Measurements from ENCODE around the gene ATXN7L1.

The ATXN7L1 gene

DNA sequence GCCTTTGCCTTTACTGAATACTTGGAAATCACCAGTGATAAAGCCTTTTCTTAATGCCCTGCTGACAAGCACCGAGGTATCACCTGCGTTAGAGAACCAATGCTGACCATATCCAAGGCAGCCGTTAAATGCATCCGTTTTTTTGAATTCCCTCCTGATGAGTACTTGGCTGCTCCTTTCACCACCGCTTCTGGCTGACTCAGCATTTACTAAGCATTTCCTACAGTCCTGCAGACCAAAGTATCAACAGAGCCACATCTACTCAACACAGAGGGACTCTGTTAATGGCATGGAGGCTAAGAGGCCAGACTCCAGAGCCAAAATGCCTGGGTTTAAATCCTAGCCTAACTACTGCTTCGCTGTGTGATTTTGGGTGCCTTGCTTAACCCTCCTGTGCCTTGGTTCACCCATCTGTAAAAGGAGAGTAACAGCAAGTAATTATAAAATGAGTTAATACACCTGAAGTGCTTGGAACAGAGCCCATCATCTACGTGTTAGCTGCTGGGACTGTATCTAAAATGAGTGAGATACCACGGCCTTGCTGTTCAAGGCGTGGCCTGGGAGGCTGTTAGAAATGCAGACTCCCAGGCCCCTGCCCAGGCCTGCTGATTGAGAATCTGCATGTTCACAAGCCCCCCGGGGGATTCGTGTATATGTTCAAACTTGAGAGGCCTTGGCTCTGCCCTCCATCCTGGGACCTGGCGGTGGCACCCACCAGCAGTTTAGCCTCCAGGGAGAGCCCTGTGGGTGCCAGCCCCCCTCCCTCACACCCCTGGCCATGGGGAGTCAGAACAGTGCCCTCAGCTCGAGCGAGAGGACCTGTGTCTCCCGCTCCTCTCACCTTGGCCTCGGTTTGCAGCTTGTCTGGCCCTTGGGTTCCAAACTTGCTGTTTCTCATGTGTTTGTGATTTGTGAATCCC lies 264.3 kb downstream of the ATXN7L1 start:
- Histone ChIP-seq H3K14ac (ENCODE audit: low read length) (no peak overlapping the region), H3K79me1 (ENCODE audit: low read depth, low read length) (no peaks in the 10 kb centered on the region), H3K4me3 (ENCODE audit: low read length in 2 of 2) (no peak overlapping the region), H3K18ac (ENCODE audit: low read length) (no peak overlapping the region), H3K9me3 (replicated peaks in 1 of 2; ENCODE audit: control insufficient read depth in 2 of 2, insufficient read depth in 1 of 2, low read depth in 1 of 2, low read length in 2 of 2) (no peaks in the 10 kb centered on the region), H3K27ac (replicated peaks; ENCODE audit: low read length) (no peak overlapping the region), H3K4me2 (ENCODE audit: insufficient read depth, low read length, poor library complexity, severe bottlenecking) (no peak overlapping the region), H2BK120ac (ENCODE audit: low read depth, low read length) (no peak overlapping the region), H3K23ac (ENCODE audit: low read depth, low read length, poor library complexity) (no peak overlapping the region), H3K9ac (ENCODE audit: low read depth, low read length, poor library complexity) (no peak overlapping the region), H3K4ac (ENCODE audit: low read length) (no peak overlapping the region), H2AFZ (ENCODE audit: low read length) (no peak overlapping the region), H3K36me3 (replicated peaks in 1 of 2; ENCODE audit: control insufficient read depth in 2 of 2, insufficient read depth in 2 of 2, low read length in 2 of 2) (peaks cover 12 to 33% of the 10 kb centered on the region in 2 donors), H2AK5ac (ENCODE audit: low read depth, low read length) (no peak overlapping the region), H2BK12ac (ENCODE audit: low read length) (no peak overlapping the region), H3K27me3 (ENCODE audit: control insufficient read depth in 3 of 3, insufficient read depth in 3 of 3, low read depth in 1 of 3, low read length in 3 of 3) (no peaks in the 10 kb centered on the region), H2BK5ac (ENCODE audit: low read length) (no peak overlapping the region), H4K8ac (ENCODE audit: low read depth, low read length) (no peak overlapping the region), H4K91ac (ENCODE audit: low read depth, low read length, poor library complexity) (no peak overlapping the region), H3K4me1 (ENCODE audit: control insufficient read depth in 2 of 2, insufficient read depth in 1 of 2, low read depth in 1 of 2, low read length in 2 of 2) (peaks cover 0 to 4% of the 10 kb centered on the region in 2 donors), H2BK15ac (ENCODE audit: low read length) (no peak overlapping the region)
- no CpG with 5 or more reads among the region's 16 CpGs for WGBS, 2 donors (ENCODE audit: extremely low coverage in 2 of 2, insufficient read length in 2 of 2, insufficient replicate concordance in 1 of 2)
- DNase-seq (ENCODE audit: low spot score) = no peak

DNA sequence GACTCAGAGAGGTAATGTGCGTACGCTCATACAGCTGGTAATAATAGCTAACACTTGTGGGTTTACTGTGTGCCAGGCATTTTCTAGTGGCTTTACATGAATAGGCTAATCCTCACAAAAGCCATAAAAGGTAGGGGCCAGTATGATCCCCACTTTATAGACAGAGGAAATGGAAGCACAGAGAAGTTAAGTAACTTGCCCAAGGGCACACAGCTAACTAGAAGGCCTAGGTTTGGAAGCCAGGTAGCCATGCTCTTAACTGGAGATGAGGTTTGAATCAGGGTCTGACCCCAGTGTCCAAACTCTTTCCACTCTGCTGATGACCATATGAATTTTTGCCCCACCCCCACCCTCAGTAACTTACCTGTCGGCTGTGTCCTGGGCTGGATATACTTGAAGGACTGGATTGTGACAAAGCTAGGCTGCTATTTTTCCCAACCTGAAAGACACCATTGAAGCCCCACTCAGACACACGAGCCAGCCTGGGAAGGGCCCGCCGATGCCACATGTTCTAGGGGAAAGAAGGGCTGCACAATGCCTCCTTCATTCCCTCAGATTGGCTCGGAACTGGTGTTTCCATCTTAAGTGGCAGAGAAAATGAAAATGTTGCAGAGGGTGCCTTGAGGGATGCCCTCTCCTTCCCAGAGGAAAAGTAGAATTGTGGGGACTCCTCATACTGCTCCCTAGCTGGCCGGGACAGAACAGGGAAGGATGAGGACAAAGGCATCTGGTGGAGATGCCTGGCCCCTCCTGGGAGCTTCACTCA lies 266.1 kb downstream of the ATXN7L1 start:
- Histone ChIP-seq H4K8ac (ENCODE audit: low read depth, low read length) (no peak overlapping the region), H3K36me3 (replicated peaks in 1 of 2; ENCODE audit: control insufficient read depth in 2 of 2, insufficient read depth in 2 of 2, low read length in 2 of 2) (peaks cover 12 to 23% of the 10 kb centered on the region in 2 donors), H3K9ac (ENCODE audit: low read depth, low read length, poor library complexity) (no peak overlapping the region), H3K18ac (ENCODE audit: low read length) (no peak overlapping the region), H3K4ac (ENCODE audit: low read length) (no peak overlapping the region), H3K79me1 (ENCODE audit: low read depth, low read length) (no peaks in the 10 kb centered on the region), H3K14ac (ENCODE audit: low read length) (no peak overlapping the region), H3K4me2 (ENCODE audit: insufficient read depth, low read length, poor library complexity, severe bottlenecking) (no peak overlapping the region), H4K91ac (ENCODE audit: low read depth, low read length, poor library complexity) (no peak overlapping the region), H2BK15ac (ENCODE audit: low read length) (no peak overlapping the region), H2BK5ac (ENCODE audit: low read length) (no peak overlapping the region), H2BK12ac (ENCODE audit: low read length) (no peak overlapping the region), H2BK120ac (ENCODE audit: low read depth, low read length) (no peak overlapping the region), H3K23ac (ENCODE audit: low read depth, low read length, poor library complexity) (no peak overlapping the region), H3K4me3 (ENCODE audit: low read length in 2 of 2) (no peak overlapping the region), H3K9me3 (replicated peaks in 1 of 2; ENCODE audit: control insufficient read depth in 2 of 2, insufficient read depth in 1 of 2, low read depth in 1 of 2, low read length in 2 of 2) (no peaks in the 10 kb centered on the region), H3K27me3 (ENCODE audit: control insufficient read depth in 3 of 3, insufficient read depth in 3 of 3, low read depth in 1 of 3, low read length in 3 of 3) (no peaks in the 10 kb centered on the region), H3K4me1 (ENCODE audit: control insufficient read depth in 2 of 2, insufficient read depth in 1 of 2, low read depth in 1 of 2, low read length in 2 of 2) (peaks cover 0 to 11% of the 10 kb centered on the region in 2 donors), H2AFZ (ENCODE audit: low read length) (no peak overlapping the region), H2AK5ac (ENCODE audit: low read depth, low read length) (no peak overlapping the region), H3K27ac (replicated peaks; ENCODE audit: low read length) (no peak overlapping the region)
- no CpG with 5 or more reads among the region's 8 CpGs for WGBS, 2 donors (ENCODE audit: extremely low coverage in 2 of 2, insufficient read length in 2 of 2, insufficient replicate concordance in 1 of 2)
- no peak for DNase-seq (ENCODE audit: low spot score)

DNA sequence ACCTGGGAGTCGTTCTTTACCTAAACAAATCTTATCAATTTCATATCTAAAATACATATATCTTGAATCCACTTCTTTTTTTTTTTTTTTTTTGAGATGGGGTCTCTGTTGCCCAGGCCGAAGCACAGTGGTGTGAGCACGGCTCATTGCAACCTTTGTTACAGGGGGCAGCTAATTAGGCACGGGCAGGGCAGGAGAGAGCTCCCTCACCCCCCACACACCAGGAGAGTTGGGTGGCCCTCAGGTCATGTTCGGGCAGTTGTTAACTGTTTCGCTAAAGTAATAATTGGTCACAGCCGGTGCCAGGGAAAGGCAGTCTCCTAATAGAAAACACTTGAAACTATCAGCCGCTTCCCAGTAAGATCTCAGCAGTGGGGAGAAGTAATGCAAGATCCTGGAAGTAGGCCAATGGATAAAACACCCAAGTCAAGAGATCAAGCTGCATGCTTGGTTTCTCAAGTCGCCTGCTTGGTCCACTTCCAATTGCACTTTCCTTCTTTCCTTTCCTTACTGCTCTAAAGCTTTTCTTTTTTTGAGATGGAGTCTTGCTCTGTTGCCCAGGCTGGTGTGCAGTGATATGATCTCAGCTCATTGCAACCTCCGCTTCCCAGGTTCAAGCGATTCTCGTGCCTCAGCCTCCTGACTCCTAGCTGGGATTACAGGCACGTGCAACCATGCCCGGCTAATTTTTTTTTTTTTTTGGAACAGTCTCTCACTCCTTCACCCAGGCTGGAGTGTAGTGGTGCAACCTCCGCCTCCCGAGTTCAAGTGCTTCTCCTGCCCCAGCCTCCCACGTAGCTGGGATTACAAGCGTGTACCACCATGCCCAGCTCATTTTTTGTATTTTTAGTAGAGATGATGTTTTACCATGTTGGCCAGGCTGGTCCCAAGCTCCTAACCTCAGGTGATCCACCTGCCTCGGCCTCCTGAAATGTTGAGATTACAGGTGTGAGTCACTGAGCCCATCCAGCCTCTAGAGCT lies 273.8 kb downstream of the ATXN7L1 start:
- Histone ChIP-seq H3K27ac (replicated peaks; ENCODE audit: low read length) (no peak overlapping the region), H3K9ac (ENCODE audit: low read depth, low read length, poor library complexity) (no peak overlapping the region), H3K4me1 (ENCODE audit: control insufficient read depth in 2 of 2, insufficient read depth in 1 of 2, low read depth in 1 of 2, low read length in 2 of 2) (peaks cover 0 to 9% of the 10 kb centered on the region in 2 donors), H4K91ac (ENCODE audit: low read depth, low read length, poor library complexity) (no peak overlapping the region), H2BK12ac (ENCODE audit: low read length) (no peak overlapping the region), H3K79me1 (ENCODE audit: low read depth, low read length) (no peaks in the 10 kb centered on the region), H2BK120ac (ENCODE audit: low read depth, low read length) (no peak overlapping the region), H3K27me3 (ENCODE audit: control insufficient read depth in 3 of 3, insufficient read depth in 3 of 3, low read depth in 1 of 3, low read length in 3 of 3) (no peaks in the 10 kb centered on the region), H3K9me3 (replicated peaks in 1 of 2; ENCODE audit: control insufficient read depth in 2 of 2, insufficient read depth in 1 of 2, low read depth in 1 of 2, low read length in 2 of 2) (no peaks in the 10 kb centered on the region), H3K36me3 (replicated peaks in 1 of 2; ENCODE audit: control insufficient read depth in 2 of 2, insufficient read depth in 2 of 2, low read length in 2 of 2) (peaks cover 0 to 3% of the 10 kb centered on the region in 2 donors), H3K4me2 (ENCODE audit: insufficient read depth, low read length, poor library complexity, severe bottlenecking) (no peak overlapping the region), H3K4ac (ENCODE audit: low read length) (no peak overlapping the region), H2BK15ac (ENCODE audit: low read length) (no peak overlapping the region), H2BK5ac (ENCODE audit: low read length) (no peak overlapping the region), H3K23ac (ENCODE audit: low read depth, low read length, poor library complexity) (no peak overlapping the region), H2AK5ac (ENCODE audit: low read depth, low read length) (no peak overlapping the region), H3K4me3 (ENCODE audit: low read length in 2 of 2) (no peak overlapping the region), H3K18ac (ENCODE audit: low read length) (no peak overlapping the region), H4K8ac (ENCODE audit: low read depth, low read length) (no peak overlapping the region), H3K14ac (ENCODE audit: low read length) (no peak overlapping the region), H2AFZ (ENCODE audit: low read length) (no peak overlapping the region)
- no CpG with 5 or more reads among the region's 19 CpGs for WGBS, 2 donors (ENCODE audit: extremely low coverage in 2 of 2, insufficient read length in 2 of 2, insufficient replicate concordance in 1 of 2)
- DNase-seq (ENCODE audit: low spot score) = no peak

Data from neuronal stem cell (in vitro differentiated cells).